Measurements from ENCODE around the gene IL15RA.

The IL15RA gene

DNA sequence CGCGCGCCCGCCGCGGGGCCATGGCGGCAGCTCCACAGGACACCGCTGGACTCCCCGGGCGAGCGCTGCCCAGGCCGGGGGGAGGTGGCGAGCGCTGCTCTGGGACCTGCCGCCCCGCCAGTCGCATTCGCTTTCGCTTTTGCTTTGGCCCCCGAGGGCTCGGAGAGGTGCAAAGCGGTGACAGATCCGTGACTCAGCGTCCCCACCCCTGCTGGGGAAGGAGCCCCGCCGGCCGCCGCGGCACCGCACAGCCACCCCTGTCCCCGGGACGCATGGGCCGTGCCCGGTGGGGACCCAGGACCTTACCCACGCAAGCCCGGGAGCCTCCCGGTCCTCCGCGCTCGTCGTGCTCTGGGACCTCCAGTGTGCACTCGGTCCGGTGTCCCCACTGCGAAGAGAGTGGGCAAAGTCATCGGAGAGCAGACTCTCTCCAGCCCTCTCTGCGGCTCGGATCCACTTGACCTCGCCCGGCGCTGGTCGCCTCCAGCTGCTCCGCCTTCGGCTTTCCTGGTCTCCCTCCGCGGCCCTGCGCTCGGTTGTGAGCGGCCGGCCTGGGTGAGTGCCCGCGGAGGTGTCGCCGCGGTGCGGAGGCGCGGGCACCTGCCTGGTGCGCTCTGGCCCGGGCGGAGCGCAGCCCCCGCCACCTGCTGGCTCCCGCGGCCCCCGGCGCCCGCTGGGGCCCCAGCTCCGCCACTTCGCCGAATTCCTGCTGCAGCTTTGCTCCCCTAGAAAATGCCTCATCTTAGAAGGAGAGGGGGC lies at the start of gene IL15RA:
IL15RA (minus strand) TSS at position 73 of the 759 bp plus-strand sequence; CDS start at position 22, 51 bp downstream.
- DNase-seq (ENCODE audit: low spot score) = peak; percentile 19

GRCh38 chr10:6025683-6026255 lies 48.4 kb upstream of the IL15RA start:
- no peak for DNase-seq (ENCODE audit: low spot score)

GRCh38 chr10:6024334-6024682 lies 47.0 kb upstream of the IL15RA start:
- no peak for DNase-seq (ENCODE audit: low spot score)

GRCh38 chr10:6023661-6024333 lies 46.5 kb upstream of the IL15RA start:
- peak; percentile 22 for DNase-seq (ENCODE audit: low spot score)

DNA sequence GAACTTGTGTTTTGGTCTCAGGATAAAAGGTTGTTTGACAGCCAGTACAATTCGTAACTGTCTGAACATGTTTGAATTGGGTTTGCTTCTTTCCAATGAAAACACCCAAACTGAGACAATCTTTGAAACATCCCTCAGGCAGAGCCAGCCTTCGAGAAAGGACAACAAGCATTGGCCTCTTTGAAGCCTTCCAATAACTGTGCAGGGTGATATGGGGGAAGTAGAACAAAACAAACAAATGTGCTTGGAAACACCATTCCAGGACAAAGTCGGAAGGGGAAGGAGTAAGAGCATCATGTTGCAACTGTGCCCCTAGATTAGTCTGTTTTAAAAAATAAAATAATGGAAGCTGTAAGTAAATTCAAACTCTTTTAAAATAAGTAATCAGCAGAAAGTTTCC lies 45.3 kb upstream of the IL15RA start:
- DNase-seq (ENCODE audit: low spot score) = no peak

GRCh38 chr10:6020826-6021225 lies 43.5 kb upstream of the IL15RA start:
- peak; percentile 20 for DNase-seq (ENCODE audit: low spot score)

DNA sequence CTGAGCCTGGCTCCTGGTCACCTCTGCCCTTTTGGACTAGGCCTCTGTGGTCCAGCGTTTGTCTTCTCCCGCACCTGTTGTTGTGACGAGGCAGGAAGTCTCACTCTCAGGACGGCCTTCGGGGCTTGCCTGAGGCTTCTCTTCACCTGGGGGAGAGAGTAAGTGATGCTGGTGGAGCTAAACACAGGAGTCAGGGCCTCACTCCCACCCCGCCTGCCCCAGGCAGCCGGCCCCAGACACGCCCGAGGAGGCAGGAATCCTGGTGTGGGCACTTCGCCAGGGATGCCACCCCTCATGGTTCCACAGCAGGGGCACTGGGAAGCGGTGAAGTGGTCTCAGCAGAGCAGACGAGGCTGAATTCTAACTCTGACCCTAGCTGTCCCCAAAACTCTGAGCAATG lies 42.5 kb upstream of the IL15RA start:
- no peak for DNase-seq (ENCODE audit: low spot score)

GRCh38 chr10:6019010-6019782 lies 41.9 kb upstream of the IL15RA start:
- DNase-seq (ENCODE audit: low spot score) = no peak

- no peak for DNase-seq (ENCODE audit: low spot score)
Observed at GRCh38 chr10:6018422-6018821, 41.1 kb upstream of the IL15RA start.

GRCh38 chr10:6017781-6018354 lies 40.5 kb upstream of the IL15RA start:
- DNase-seq (ENCODE audit: low spot score) = no peak

DNA sequence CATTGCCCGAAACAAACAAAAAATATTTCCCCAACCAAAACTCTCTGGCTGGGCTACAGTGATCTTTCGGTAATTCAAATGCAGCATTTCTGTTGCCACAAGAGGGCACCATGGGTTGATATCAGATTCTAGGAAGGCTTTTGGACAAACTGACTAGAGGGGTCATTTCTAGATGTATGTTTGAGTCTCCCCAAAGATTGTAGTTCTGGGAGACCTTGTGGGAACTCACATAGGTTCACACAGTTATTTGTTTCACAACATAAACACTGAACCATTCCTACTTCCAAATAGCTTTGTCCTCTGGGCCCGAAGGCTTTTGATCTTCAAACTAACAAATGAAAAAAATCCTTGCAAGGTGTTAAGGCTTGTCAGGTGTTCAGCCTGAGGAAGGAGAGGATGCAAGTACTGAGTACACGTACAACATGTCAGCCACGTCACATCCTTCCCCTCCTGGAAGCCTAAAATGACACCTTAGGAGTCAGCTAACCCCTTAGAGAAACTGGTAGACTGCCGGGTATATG lies 37.0 kb upstream of the IL15RA start:
- DNase-seq (ENCODE audit: low spot score) = peak; percentile 41

GRCh38 chr10:6013413-6014192 lies 36.3 kb upstream of the IL15RA start:
- DNase-seq (ENCODE audit: low spot score) = no peak

- no peak for DNase-seq (ENCODE audit: low spot score)
Observed at GRCh38 chr10:6012121-6012905, 35.0 kb upstream of the IL15RA start.

- no peak for DNase-seq (ENCODE audit: low spot score)
Observed at GRCh38 chr10:6011558-6011957, 34.2 kb upstream of the IL15RA start.

DNA sequence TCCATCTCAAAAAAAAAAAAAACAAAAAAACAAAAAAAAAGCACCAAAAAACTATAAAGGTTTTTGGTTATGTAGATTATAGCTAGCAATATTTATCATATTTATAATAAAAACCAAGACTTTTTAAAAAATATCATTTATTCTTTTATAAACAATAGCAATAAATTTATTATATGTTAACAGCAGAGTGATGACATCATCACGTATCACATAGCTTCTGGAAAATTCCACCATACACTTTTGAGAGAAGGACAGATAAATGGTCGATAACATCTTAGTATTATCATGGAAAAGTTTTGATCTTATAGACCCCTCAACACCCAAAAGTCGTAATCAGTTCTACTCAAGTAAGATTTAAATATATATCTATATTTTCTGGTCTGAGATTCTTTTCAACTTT lies 33.2 kb upstream of the IL15RA start:
- no peak for DNase-seq (ENCODE audit: low spot score)

DNA sequence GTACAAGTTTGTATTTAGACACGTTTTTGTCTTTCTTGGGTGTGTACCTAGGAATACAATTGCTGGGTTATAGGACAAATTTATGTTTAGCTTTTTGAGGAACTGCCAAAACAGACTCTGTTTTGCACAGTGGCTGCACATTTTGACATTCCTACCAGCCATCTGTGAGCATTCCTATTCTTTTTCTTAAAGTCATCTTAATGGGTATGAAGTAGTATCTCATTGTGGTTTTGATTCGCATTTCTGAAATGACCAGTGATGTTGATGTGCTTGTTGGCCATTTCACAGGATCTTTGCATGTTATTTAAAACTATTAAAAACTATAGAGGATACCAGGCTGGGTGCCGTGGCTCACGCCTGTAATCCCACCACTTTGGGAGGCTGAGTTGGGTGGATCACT lies 32.6 kb upstream of the IL15RA start:
- DNase-seq (ENCODE audit: low spot score) = no peak

DNA sequence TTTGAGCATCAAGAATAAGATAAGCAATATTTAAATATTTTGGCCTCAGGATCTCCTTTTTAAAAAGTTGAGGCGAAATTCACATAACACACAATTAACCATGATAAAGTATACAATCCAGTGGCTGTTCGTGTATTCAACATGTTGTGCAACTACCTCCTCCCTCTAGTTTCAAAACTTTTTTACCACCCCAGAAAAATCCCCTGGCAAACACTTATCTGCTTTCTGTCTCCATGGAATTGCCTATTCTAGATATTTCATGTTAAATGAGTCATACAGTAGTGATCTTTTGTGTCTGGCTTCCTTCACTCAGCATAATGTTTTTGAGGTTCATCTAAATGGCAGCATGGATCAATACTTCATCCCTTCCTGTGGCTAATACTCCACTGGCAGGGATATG lies 31.8 kb upstream of the IL15RA start:
- no peak for DNase-seq (ENCODE audit: low spot score)

DNA sequence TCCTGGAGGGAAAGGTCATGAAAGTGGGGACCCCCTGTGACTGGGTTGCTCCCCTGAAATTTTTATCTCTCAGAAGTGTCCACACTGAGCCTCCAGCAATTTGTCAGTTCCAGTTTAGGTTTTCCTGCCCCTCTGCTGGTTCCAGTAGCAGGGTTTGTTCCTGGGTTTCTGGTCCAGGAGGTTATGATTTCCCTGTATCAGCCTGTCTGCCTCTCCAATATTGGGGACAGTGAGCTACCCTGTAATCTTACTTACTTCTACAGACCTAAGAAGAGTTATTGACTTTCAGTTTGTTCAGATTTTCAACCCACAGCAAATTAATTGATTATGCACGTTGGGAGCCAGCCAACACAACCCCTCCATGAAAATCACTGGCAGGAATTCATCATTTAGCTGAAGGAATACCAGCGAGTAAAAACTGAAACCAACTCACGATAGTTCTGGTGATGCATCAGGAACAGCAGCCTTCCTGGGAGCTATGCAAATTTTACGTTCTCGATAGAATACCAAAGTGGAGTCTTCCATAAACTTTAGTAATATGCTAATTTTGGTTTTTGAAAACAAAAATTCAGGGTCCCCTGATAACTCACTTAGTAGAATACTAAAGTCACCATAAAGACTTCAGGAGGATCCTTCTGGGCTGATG lies 31.3 kb upstream of the IL15RA start:
- no peak for DNase-seq (ENCODE audit: low spot score)

GRCh38 chr10:6006991-6007390 lies 29.6 kb upstream of the IL15RA start:
- DNase-seq (ENCODE audit: low spot score) = no peak

DNA sequence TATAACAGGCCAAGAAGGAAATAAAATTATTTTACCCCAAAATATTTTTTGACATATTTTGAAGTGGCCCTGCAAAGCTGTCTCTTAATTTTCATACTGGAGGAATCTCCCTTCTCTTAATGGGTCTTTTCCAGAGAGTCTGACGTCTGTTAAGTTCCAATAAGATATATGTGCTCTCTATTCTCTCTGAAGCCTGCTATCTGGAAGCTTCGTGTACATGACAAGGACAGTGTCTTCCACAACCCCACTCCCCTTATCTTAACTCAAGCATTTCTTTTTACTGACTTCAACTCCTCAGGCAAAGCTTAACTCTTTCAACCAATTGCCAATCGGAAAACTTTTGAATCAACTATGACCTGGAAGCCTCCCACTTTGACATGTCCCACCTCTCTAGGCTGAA lies 29.2 kb upstream of the IL15RA start:
- no peak for DNase-seq (ENCODE audit: low spot score)

Data from globus pallidus (tissue), 1 donor.